Hepatocyte (in vitro differentiated cells): ENCODE data around the gene TAGLN. TPM values are rescaled to one million over a fixed set of nuclear protein-coding genes. Genes with fewer than 3 reads are reported as not detected.
A peak's percentile ranks its signal among the peaks of the same experiment; 100 is the strongest.

Experiments
- DNase-seq: peaks from one replicate; pipeline ENCODE4 v3.0.0-alpha.2; 2016; ENCODE audit warnings: low spot score
- H2AFZ ChIP-seq: fragments of 200-600 bp; sonication (generic); 2 replicates; pipeline ENCODE4 v1.6.0; 2016; ENCODE audit warnings: antibody characterized with exemption, mild to moderate bottlenecking
- H3K27ac ChIP-seq: fragments of 200-600 bp; sonication (generic); 2 replicates; pipeline ENCODE4 v1.5.1; 2016; ENCODE audit warnings: mild to moderate bottlenecking
- H3K27me3 ChIP-seq: fragments of 200-600 bp; sonication (generic); 2 replicates; pipeline ENCODE4 v1.6.1; 2016
- H3K36me3 ChIP-seq: fragments of 200-600 bp; sonication (generic); replicated peaks from 2 replicates; pipeline ENCODE4 v1.5.1; 2016; ENCODE audit warnings: low read depth; ENCODE audit not compliant: insufficient read depth
- H3K4me1 ChIP-seq: fragments of 200-600 bp; sonication (generic); 2 replicates; pipeline ENCODE4 v1.5.1; 2016; ENCODE audit warnings: mild to moderate bottlenecking, moderate library complexity; ENCODE audit not compliant: insufficient read depth
- H3K4me2 ChIP-seq: fragments of 200-600 bp; sonication (generic); 2 replicates; pipeline ENCODE4 v1.6.0; 2016
- H3K4me3 ChIP-seq: fragments of 200-600 bp; sonication (generic); 2 replicates; pipeline ENCODE4 v1.5.1; 2016; ENCODE audit warnings: mild to moderate bottlenecking
- H3K79me2 ChIP-seq: fragments of 200-600 bp; sonication (generic); 2 replicates; pipeline ENCODE4 v1.6.0; 2017; ENCODE audit warnings: mild to moderate bottlenecking
- H3K9me2 ChIP-seq: fragments of 200-600 bp; sonication (generic); replicated peaks from 2 replicates; pipeline ENCODE4 v1.6.0; 2017; ENCODE audit warnings: mild to moderate bottlenecking; ENCODE audit not compliant: insufficient read depth
- H3K9me3 ChIP-seq: fragments of 200-600 bp; sonication (generic); 2 replicates; pipeline ENCODE4 v1.5.1; 2016; ENCODE audit warnings: low read depth, mild to moderate bottlenecking
- H4K20me1 ChIP-seq: fragments of 200-600 bp; sonication (generic); 2 replicates; pipeline ENCODE4 v1.6.0; 2016; ENCODE audit warnings: mild to moderate bottlenecking; ENCODE audit not compliant: insufficient read depth, poor library complexity, severe bottlenecking
- EZH2 ChIP-seq: fragments of 200-600 bp; sonication (generic); IDR thresholded peaks from 2 replicates; pipeline ENCODE4 v1.6.1; 2016; ENCODE audit warnings: antibody characterized with exemption, mild to moderate bottlenecking, borderline replicate concordance
- EZH2phosphoT487 ChIP-seq: fragments of 200-600 bp; sonication (generic); IDR thresholded peaks from one replicate; pipeline ENCODE4 v1.6.1; 2018; ENCODE audit warnings: antibody characterized with exemption, mild to moderate bottlenecking, low read depth, moderate library complexity; ENCODE audit not compliant: unreplicated experiment, severe bottlenecking
- WGBS: methylation state at CpG from one replicate; pipeline ENCODE4 v1.1.6; 2016; ENCODE audit warnings: low lambda C conversion rate; ENCODE audit errors: missing lambda C conversion rate; 5-methylcytosine and 5-hydroxymethylcytosine counted together
- polyA plus RNA-seq: library from polyadenylated mRNA; unstranded; fragments of >200 nt; fragmentation: Nextera tagmentation; extraction: Ambion mirVana; gene quantifications from 2 replicates; pipeline ENCODE4 v1.2.1, GENCODE V29; 2016
- total RNA-seq: library from RNA; depleted of rRNA; stranded (reverse); fragments of >200 nt; gene quantifications from 2 replicates; pipeline ENCODE4 v1.2.3, GENCODE V29; 2014
- TF ChIP-seq, protein P1 (sequence below): fragments of 200-600 bp; sonication (generic); IDR thresholded peaks from 2 replicates; pipeline ENCODE4 v1.5.1; 2016; ENCODE audit warnings: antibody characterized with exemption, mild to moderate bottlenecking; ENCODE audit not compliant: poor library complexity

The TAGLN gene
- total and polyA plus RNA-seq, 2 experiments from 2014 or later, result 113 to 150 TPM

DNA sequence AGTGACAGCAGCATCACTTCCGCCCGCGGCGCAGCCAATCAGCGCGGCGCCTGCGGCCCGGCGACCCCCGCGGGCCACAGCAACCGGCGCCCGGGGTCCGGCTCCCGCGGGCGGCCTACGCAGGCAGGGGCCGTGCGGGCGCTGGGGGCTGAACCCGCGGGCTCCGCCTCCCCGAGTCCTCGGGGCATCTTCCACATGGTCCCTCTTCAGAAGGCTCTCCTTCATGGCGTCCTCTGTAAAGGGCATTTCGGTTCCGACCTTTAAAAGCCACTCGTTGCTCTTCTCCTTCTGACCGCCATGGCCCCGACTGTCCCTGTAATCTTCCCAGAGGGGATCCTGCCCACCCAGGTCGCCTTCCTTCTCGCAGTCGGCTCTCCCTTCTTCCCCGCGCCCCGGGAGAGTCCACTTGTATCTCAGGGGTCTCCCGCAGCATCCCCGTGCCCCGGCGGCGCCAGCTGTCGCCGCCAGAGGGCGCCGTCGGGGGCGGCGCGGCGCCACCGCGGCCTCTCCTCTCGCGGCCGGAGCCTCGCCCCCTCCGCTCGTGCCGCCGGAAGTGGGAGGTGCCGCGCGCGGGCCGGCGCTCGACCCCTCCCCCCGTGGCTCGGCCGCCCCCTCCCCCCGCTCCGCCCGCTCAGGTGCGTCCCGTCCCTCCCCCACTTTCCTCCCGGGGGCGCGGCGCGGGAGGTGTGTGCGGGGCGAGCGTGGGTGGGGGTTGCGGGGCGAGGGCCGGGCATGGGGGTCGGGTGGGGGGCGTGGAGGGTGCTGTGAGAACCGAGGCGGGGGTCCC is 33.1 kb downstream of the TAGLN start, which contains the start of gene RNF214:
Gene RNF214 (plus strand): TSS at position 580 of the 787 bp plus-strand sequence. CDS start 1,602 bp downstream, outside the sequence.
- no peaks in the 10 kb centered on the region for H3K36me3 ChIP-seq
- DNase-seq, result peak; percentile 93
- H3K9me3 ChIP-seq, result no peaks in the 10 kb centered on the region
- peak within 1 kb of the TSS; percentile 100 for H2AFZ ChIP-seq
- peaks cover 24% of the 10 kb centered on the region for H3K4me1 ChIP-seq
- TF ChIP-seq EZH2 (no peak), EZH2phosphoT487 (no peak)
- TF ChIP-seq, protein P1, sequence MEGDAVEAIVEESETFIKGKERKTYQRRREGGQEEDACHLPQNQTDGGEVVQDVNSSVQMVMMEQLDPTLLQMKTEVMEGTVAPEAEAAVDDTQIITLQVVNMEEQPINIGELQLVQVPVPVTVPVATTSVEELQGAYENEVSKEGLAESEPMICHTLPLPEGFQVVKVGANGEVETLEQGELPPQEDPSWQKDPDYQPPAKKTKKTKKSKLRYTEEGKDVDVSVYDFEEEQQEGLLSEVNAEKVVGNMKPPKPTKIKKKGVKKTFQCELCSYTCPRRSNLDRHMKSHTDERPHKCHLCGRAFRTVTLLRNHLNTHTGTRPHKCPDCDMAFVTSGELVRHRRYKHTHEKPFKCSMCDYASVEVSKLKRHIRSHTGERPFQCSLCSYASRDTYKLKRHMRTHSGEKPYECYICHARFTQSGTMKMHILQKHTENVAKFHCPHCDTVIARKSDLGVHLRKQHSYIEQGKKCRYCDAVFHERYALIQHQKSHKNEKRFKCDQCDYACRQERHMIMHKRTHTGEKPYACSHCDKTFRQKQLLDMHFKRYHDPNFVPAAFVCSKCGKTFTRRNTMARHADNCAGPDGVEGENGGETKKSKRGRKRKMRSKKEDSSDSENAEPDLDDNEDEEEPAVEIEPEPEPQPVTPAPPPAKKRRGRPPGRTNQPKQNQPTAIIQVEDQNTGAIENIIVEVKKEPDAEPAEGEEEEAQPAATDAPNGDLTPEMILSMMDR, result peak; percentile 91
- H3K9me2 ChIP-seq, result no peaks in the 10 kb centered on the region
- H3K4me3 ChIP-seq, result peak within 1 kb of the TSS; percentile 100
- peak within 1 kb of the TSS; percentile 92 for H3K4me2 ChIP-seq
- H3K27ac ChIP-seq, result peak within 1 kb of the TSS; percentile 98
- no peaks in the 10 kb centered on the region for H4K20me1 ChIP-seq
- WGBS, result 0% methylated on average over 42 of the region's 94 CpGs
- peaks cover 66% of the 10 kb centered on the region for H3K79me2 ChIP-seq
- no peaks in the 10 kb centered on the region for H3K27me3 ChIP-seq

DNA sequence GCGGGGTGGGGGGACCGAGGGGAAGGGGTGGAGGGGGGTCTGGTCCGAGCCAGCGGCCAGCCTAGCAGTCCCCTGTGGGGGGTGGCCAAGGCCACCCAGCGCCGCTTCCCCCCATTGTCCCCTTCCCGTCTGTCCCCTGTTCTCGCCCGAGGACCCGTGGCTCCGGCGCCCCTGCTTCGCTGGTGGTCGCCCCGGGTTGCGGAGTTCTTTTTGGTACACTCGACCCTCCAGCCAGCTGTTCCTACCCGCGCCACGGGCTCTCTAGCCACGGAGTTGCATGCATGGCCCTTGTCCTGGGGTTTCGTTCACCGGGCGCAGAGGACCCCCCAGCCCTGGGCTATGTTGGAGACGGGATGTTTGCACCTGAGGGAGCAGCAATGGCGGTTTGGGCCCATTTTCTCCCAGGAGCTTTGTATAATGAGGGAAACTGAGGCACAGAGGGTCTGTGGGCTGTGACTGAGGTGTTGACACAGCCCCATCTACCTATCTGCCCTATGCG is 33.8 kb downstream of the TAGLN start:
- peaks cover 66% of the 10 kb centered on the region for H3K79me2 ChIP-seq
- no peaks in the 10 kb centered on the region for H3K9me2 ChIP-seq
- H3K36me3 ChIP-seq, result no peaks in the 10 kb centered on the region
- H2AFZ ChIP-seq, result peak overlapping the region; percentile 92
- H3K9me3 ChIP-seq, result no peaks in the 10 kb centered on the region
- H3K27ac ChIP-seq, result peak overlapping the region; percentile 80
- DNase-seq, result no peak
- no peaks in the 10 kb centered on the region for H3K27me3 ChIP-seq
- H3K4me3 ChIP-seq, result peak overlapping the region; percentile 100
- WGBS, result 4% methylated on average over 14 of the region's 27 CpGs
- no peaks in the 10 kb centered on the region for H4K20me1 ChIP-seq
- H3K4me1 ChIP-seq, result peaks cover 24% of the 10 kb centered on the region
- TF ChIP-seq EZH2phosphoT487 (no peak), EZH2 (no peak)
- TF ChIP-seq, protein P1, result no peak
- peak overlapping the region; percentile 92 for H3K4me2 ChIP-seq

DNA sequence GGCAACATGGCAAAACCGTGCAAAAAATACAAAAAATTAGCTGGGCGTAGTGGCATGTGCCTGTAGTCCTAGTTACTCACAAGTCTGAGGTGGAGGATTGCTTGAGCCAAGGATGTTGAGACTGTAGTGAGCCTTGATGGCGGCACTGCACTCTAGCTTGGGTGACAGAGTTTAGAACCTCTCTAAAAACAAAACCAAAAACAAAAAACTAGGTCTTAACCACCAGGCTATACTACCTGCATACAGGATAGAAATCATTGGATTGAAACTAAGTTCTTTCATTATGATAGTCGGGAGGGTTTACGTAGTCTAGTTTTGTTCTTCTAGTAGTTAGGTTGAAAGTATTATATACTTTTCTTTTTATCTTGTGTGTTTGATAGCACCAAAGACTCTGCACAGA is 39.1 kb downstream of the TAGLN start:
- H3K4me1 ChIP-seq, result peaks cover 11% of the 10 kb centered on the region
- H3K4me2 ChIP-seq, result no peak overlapping the region
- no peak overlapping the region for H2AFZ ChIP-seq
- no peaks in the 10 kb centered on the region for H3K27me3 ChIP-seq
- DNase-seq, result no peak
- no peaks in the 10 kb centered on the region for H3K9me3 ChIP-seq
- H3K79me2 ChIP-seq, result peaks cover 35% of the 10 kb centered on the region
- 95% methylated on average over 5 of the region's 5 CpGs for WGBS
- no peaks in the 10 kb centered on the region for H4K20me1 ChIP-seq
- H3K27ac ChIP-seq, result no peak overlapping the region
- H3K9me2 ChIP-seq, result no peaks in the 10 kb centered on the region
- H3K4me3 ChIP-seq, result no peak overlapping the region
- H3K36me3 ChIP-seq, result no peaks in the 10 kb centered on the region
- TF ChIP-seq, protein P1, result no peak
- no peak for TF ChIP-seq EZH2
- no peak for TF ChIP-seq EZH2phosphoT487
